Choroid plexus epithelial cell (primary cell): ENCODE data around the gene RNF215.
A peak's percentile ranks its signal among the peaks of the same experiment; 100 is the strongest.

Experiments
- DNase-seq: peaks from one replicate; pipeline ENCODE4 v3.0.0-alpha.2; 2010; ENCODE audit warnings: low read depth
- H3K4me3 ChIP-seq: 2 replicates; pipeline ENCODE4 v1.5.1; 2011; ENCODE audit warnings: low read depth, mild to moderate bottlenecking, control low read depth, low read length, moderate library complexity
- TF ChIP-seq, protein P1 (sequence below): conservative IDR thresholded peaks from 2 replicates; pipeline ENCODE4 v1.5.1; 2011; ENCODE audit warnings: low read depth, mild to moderate bottlenecking, control low read depth, inconsistent platforms, low read length, moderate library complexity

Gene RNF215

DNA sequence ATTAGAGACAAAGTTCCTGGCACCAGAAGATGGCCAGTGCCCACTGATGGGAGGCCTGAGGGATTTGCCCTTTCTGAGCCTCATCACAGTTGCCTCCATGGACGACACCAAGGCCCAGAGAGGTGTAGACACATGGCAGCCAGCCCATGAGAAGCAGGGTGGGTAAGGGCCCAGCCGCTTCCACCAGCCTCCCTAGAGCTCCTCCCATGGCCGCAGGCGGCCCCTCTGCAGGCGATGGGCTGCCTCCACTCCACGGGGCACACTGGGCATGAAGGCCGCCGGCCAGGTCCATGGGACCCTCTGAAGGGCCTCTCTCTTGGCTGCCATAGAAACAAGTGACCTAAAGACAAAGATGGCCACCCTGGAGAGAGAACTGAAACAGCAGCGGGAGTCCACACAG lies 15.9 kb downstream of the RNF215 start:
- TF ChIP-seq, protein P1, sequence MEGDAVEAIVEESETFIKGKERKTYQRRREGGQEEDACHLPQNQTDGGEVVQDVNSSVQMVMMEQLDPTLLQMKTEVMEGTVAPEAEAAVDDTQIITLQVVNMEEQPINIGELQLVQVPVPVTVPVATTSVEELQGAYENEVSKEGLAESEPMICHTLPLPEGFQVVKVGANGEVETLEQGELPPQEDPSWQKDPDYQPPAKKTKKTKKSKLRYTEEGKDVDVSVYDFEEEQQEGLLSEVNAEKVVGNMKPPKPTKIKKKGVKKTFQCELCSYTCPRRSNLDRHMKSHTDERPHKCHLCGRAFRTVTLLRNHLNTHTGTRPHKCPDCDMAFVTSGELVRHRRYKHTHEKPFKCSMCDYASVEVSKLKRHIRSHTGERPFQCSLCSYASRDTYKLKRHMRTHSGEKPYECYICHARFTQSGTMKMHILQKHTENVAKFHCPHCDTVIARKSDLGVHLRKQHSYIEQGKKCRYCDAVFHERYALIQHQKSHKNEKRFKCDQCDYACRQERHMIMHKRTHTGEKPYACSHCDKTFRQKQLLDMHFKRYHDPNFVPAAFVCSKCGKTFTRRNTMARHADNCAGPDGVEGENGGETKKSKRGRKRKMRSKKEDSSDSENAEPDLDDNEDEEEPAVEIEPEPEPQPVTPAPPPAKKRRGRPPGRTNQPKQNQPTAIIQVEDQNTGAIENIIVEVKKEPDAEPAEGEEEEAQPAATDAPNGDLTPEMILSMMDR = no peak
- no peak for DNase-seq
- no peak overlapping the region for H3K4me3 ChIP-seq

DNA sequence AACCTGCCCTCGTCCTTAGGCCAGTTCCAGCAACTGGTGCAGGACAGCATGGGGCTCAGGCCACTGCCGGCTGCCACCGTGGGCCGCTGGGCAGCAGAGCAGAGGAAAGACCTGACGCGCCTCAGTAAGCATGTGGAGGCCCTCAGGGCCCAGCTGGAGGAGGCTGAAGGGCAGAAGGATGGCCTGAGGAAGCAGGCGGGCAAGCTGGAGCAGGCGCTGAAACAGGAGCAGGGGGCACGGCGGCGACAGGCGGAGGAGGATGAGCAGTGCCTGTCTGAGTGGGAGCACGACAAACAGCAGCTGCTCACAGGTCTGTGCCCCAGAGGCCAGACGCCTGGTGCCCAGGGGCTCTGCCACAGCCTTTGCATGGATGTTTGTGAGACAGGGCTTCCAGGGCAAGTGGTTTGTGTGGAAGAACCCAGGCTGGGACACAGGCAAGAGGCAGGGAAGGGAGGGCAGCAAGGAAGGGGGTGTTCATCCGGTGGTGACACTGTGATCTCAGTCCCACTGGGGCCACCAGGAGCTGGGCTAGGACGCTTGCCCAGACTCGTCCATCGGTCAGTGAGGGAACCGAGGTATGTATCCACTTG lies 16.5 kb downstream of the RNF215 start:
- no peak for DNase-seq
- TF ChIP-seq, protein P1 = no peak
- no peak overlapping the region for H3K4me3 ChIP-seq

DNA sequence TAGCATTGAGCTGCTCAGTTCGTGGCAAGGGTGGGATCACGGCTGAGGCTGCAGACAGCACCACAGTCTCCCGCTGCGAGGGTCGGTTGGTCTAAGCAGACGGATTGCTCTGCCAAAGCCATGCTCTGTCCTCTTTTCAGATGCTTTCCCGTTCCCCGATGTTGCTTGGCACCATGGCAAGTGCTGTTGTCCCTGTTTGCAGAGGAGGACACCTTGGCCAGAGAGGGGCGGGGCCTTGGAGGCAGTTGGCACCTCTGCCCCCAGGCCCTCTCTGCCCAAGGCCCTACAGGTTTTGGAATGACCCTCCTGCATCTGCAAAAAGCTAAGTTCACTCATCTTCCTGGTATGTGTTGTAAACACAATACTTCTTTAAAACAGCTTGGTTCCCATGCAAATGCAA lies 18.8 kb downstream of the RNF215 start:
- no peak for DNase-seq
- TF ChIP-seq, protein P1 = no peak
- H3K4me3 ChIP-seq = no peak overlapping the region

DNA sequence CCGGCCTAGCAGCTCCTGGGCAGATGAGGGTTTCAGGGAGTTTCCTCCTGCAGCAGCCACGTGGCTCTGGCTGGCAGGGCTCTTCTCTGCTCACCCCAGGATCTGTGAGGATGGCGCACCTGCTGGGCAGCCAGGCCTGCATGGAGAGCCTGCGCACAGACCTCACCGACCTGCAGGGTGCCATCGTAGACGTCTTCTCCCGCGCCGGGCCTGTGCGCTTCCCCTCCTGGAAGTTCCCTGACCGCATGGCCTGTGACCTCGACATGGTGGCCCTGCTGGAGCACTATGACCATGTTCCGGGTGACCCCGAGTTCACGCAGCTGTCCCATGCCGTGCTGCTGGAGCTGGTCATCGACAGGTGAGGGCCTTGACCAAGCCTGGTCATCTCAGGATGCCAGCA lies 21.3 kb downstream of the RNF215 start:
- no peak overlapping the region for H3K4me3 ChIP-seq
- no peak for DNase-seq
- TF ChIP-seq, protein P1 = no peak

DNA sequence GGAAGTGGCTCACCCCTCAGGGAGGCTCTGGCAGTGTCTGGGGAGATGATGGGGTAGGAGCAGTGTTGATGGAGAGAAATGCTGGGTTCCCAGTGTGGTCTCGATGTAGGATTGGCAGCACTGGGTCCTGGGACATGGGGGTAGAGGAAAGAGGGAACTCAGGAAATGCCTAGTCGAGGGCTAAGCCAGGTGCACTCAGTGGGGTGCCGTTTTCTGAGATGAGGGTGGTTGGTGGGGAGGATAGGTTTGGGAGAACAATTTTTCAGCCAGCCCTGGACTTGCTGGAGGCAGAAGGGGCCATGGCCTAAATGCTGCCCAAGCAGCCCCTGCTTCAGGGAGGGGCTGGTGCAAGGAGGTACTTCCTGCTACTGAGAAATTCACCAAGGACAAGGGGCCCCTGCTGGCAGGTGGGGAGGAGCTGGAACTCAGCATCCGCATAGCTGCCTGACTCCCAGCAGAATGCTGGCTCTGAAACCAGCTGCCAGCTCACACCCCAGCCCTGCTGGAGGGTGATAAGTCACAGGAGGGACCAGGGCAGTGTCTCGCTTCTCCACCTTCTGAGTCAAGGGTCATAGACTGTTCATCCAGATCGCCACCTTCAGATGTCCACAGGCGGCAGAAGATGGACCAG lies 24.4 kb downstream of the RNF215 start:
- H3K4me3 ChIP-seq = no peak overlapping the region
- DNase-seq = peak; percentile 11
- TF ChIP-seq, protein P1 = no peak

DNA sequence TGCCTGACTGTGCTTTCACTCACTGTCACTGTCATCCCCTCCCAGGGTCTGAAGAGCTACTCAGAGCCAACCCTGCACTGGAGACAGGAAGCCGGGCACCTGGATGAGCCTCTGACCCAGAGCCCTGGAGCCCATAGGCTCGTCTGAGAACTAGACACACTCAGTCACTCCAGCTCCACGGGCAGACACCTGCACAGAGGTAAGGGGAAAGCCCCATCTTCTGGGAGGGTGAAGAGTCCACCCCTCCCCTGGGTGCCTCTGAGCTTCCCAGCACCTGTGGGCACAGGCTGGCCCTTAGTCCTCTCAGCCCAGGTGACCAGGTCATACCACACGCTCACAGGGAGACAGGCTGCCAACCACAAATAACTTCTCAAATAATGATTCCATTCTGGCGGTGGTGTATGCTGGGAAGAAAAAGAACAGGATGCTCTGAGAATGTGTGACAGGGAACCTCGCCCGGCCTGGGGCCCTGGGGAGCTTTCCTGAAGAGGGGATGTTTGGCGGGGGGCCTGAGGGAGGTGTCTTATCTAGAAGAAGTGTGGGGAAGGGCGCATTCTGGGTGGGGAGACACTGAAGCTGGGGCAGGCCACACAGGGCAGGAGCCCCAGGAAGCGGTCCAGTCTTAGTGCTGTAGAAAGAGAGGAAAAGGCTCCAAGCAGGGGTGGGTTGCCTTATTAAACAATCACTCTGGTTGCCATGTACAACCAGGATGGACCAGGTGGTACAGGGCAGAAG lies 25.1 kb downstream of the RNF215 start:
- DNase-seq = no peak
- H3K4me3 ChIP-seq = no peak overlapping the region
- TF ChIP-seq, protein P1 = no peak
